ENCODE results near the gene TEX101.
A peak's percentile ranks its signal among the peaks of the same experiment; 100 is the strongest.
"Not testable (repeated sequence)": the region's sequence is repeated elsewhere in the genome, so short reads cannot be mapped to it uniquely, and the experiment has no call there.

Gene TEX101

GRCh38 chr19:43433358-43433673 lies 18.6 kb downstream of the TEX101 start:
- no peak overlapping the region for H3K4me3 ChIP-seq (ENCODE audit: control insufficient read depth, low read depth, low read length)
- DNase-seq (ENCODE audit: low read depth): no peak
- TF ChIP-seq, protein P1, sequence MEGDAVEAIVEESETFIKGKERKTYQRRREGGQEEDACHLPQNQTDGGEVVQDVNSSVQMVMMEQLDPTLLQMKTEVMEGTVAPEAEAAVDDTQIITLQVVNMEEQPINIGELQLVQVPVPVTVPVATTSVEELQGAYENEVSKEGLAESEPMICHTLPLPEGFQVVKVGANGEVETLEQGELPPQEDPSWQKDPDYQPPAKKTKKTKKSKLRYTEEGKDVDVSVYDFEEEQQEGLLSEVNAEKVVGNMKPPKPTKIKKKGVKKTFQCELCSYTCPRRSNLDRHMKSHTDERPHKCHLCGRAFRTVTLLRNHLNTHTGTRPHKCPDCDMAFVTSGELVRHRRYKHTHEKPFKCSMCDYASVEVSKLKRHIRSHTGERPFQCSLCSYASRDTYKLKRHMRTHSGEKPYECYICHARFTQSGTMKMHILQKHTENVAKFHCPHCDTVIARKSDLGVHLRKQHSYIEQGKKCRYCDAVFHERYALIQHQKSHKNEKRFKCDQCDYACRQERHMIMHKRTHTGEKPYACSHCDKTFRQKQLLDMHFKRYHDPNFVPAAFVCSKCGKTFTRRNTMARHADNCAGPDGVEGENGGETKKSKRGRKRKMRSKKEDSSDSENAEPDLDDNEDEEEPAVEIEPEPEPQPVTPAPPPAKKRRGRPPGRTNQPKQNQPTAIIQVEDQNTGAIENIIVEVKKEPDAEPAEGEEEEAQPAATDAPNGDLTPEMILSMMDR (IDR thresholded peaks at IDR 0.05; ENCODE audit: control insufficient read depth, insufficient read depth, low read depth, low read length, missing control alignments): no peak

DNA sequence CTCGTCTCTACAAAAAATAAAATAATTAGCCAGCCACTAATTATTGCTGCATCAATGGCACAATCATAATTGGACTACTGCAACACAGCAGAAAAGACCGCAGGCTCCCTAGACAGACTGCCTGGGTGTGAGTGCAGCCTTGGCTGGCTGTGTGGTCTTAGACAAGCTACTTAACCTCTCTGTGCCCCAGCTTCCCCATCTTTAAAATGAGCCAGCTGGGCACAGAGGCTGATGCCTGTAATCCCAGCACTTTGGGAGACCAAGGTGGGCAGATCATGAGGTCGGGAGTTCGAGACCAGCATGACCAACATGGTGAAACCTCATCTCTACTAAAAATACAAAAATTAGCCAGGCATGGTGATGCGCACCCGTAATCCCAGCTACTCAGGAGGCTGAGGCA lies 19.0 kb downstream of the TEX101 start:
- H3K4me3 ChIP-seq (ENCODE audit: control insufficient read depth, low read depth, low read length): no peak overlapping the region
- TF ChIP-seq, protein P1 (IDR thresholded peaks at IDR 0.05; ENCODE audit: control insufficient read depth, insufficient read depth, low read depth, low read length, missing control alignments): no peak
- DNase-seq (ENCODE audit: low read depth): no peak

- DNase-seq (ENCODE audit: low read depth): no peak
- no peak overlapping the region for H3K4me3 ChIP-seq (ENCODE audit: control insufficient read depth, low read depth, low read length)
- TF ChIP-seq, protein P1 (IDR thresholded peaks at IDR 0.05; ENCODE audit: control insufficient read depth, insufficient read depth, low read depth, low read length, missing control alignments): no peak
These were observed 21.1 kb downstream of the TEX101 start for GRCh38 chr19:43435775-43436174.

- not testable (repeated sequence) for DNase-seq (ENCODE audit: low read depth); H3K4me3 ChIP-seq (ENCODE audit: control insufficient read depth, low read depth, low read length)
These were observed 22.6 kb downstream of the TEX101 start for GRCh38 chr19:43437284-43437683.

- no peak for DNase-seq (ENCODE audit: low read depth)
- TF ChIP-seq, protein P1 (IDR thresholded peaks at IDR 0.05; ENCODE audit: control insufficient read depth, insufficient read depth, low read depth, low read length, missing control alignments): no peak
- no peak overlapping the region for H3K4me3 ChIP-seq (ENCODE audit: control insufficient read depth, low read depth, low read length)
These were observed 23.0 kb downstream of the TEX101 start for GRCh38 chr19:43437712-43438111.

GRCh38 chr19:43438291-43439031 lies 23.8 kb downstream of the TEX101 start:
- no peak overlapping the region for H3K4me3 ChIP-seq (ENCODE audit: control insufficient read depth, low read depth, low read length)
- TF ChIP-seq, protein P1 (IDR thresholded peaks at IDR 0.05; ENCODE audit: control insufficient read depth, insufficient read depth, low read depth, low read length, missing control alignments): no peak
- peak; percentile 80 for DNase-seq (ENCODE audit: low read depth)

GRCh38 chr19:43439032-43439708 lies 24.5 kb downstream of the TEX101 start:
- DNase-seq (ENCODE audit: low read depth): no peak
- H3K4me3 ChIP-seq (ENCODE audit: control insufficient read depth, low read depth, low read length): no peak overlapping the region
- TF ChIP-seq, protein P1 (IDR thresholded peaks at IDR 0.05; ENCODE audit: control insufficient read depth, insufficient read depth, low read depth, low read length, missing control alignments): no peak

All from AG09309 (cell line).